Effector memory CD8-positive, alpha-beta T cell (primary cell): ENCODE data around the gene SEC14L3.
A peak's percentile ranks its signal among the peaks of the same experiment; 100 is the strongest.
"Not testable (repeated sequence)": the region's sequence is repeated elsewhere in the genome, so short reads cannot be mapped to it uniquely, and the experiment has no call there.

Experiments used
- ATAC-seq: fragments of 150-1000 bp; cut with Tn5 transposase; replicated peaks from 2 replicates; pipeline ENCODE4 v1.10.0; 2021; ENCODE audit warnings: mild to moderate bottlenecking, moderate library complexity
- DNase-seq, 3 experiments: peaks; one replicate each; pipeline ENCODE4 v3.0.0; 2021
- H3K27ac Mint-ChIP-seq, 2 donors: one replicate each; pipeline ENCODE4 v1.8.0; 2022; ENCODE audit warnings: mild to moderate bottlenecking in 2 of 2, mixed read lengths in 2 of 2, moderate library complexity in 2 of 2
- H3K27me3 Mint-ChIP-seq, 2 donors: one replicate each; pipeline ENCODE4 v1.8.0; 2022; ENCODE audit warnings: mixed read lengths in 2 of 2
- H3K36me3 Mint-ChIP-seq: one replicate; pipeline ENCODE4 v1.8.0; 2022; ENCODE audit warnings: mild to moderate bottlenecking, moderate library complexity, mixed read lengths; ENCODE audit not compliant: insufficient read depth
- H3K4me1 Mint-ChIP-seq, 2 donors: one replicate each; pipeline ENCODE4 v1.8.0; 2022; ENCODE audit warnings: low read depth in 2 of 2, mixed read lengths in 2 of 2
- H3K4me3 Mint-ChIP-seq, 2 donors: one replicate each; pipeline ENCODE4 v1.8.0; 2022; ENCODE audit warnings: mild to moderate bottlenecking in 2 of 2, mixed read lengths in 2 of 2, moderate library complexity in 2 of 2
- H3K9me3 Mint-ChIP-seq, 2 donors: one replicate each; pipeline ENCODE4 v1.8.0; 2022; ENCODE audit warnings: mixed read lengths in 2 of 2

Gene SEC14L3

DNA sequence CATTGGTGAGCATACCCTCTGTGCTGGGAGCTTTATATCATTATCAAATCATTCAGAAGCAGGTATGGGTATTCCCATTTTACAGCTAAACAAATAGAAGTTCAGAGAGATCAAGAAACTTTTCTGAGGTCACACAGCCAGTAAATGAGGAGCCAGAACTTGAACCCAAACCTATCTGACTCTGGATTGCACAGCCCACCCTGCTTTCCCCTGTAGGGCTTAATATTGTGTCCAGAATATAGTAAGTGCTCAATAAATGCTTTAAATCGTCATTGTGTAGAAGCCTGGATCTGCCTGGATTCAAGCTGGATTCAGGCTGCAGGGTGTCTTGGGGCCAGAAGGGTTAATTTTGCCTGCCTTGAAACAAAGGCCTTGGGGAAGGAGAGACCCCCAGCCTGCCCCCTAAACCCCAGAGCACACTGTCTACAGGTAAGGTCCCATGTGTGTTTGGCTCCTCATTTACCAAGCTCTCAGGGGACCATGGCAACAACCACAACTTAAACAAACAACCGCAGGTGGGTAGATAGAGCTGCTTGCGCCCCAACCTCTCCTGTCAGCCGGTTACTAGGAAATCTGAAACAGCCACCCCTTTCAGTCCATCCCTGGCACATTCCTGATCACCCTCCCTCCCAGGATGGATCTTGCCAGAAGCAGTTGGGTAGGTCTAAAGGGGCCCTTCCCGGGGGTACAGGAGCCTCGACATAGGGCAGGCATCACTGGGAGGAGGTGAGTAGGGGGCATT is 3.0 kb upstream of the SEC14L3 start:
- peaks cover 7 to 59% of the 10 kb centered on the region in 2 donors for H3K27me3 Mint-ChIP-seq
- DNase-seq = peak; percentile 13 to 19 (median 15)
- peak overlapping the region; percentile 13 to 75 for H3K27ac Mint-ChIP-seq
- H3K9me3 Mint-ChIP-seq = no peaks in the 10 kb centered on the region
- no peak overlapping the region for H3K4me3 Mint-ChIP-seq
- no peaks in the 10 kb centered on the region for H3K36me3 Mint-ChIP-seq
- peak; percentile 87 for ATAC-seq
- peaks cover 15 to 16% of the 10 kb centered on the region in 2 donors for H3K4me1 Mint-ChIP-seq

DNA sequence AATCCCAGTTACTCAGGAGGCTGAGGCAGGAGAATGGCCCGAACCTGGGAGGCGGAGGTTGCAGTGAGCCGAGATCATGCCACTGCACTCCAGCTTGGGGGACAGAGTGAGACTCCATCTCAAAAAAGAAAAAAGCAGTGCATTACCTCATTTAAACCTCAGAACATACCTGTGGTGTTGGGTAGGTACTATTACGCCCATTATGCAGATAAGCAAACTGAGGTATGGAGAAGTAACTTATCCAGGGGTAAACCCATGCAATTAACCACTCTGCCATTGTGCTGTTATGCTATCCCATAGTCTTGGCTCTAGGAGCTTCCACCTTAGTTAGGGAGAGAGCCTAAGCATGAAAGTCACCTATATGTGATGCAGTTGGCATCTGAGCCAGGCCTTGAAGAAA is 2.3 kb upstream of the SEC14L3 start:
- no peak for ATAC-seq
- Mint-ChIP-seq H3K9me3 (no peaks in the 10 kb centered on the region), H3K27ac (peak overlapping the region in 1 of 2 donors; percentile 39), H3K4me1 (peaks cover 16 to 17% of the 10 kb centered on the region in 2 donors), H3K36me3 (no peaks in the 10 kb centered on the region), H3K4me3 (no peak overlapping the region), H3K27me3 (peaks cover 7 to 62% of the 10 kb centered on the region in 2 donors)
- no peak for DNase-seq

DNA sequence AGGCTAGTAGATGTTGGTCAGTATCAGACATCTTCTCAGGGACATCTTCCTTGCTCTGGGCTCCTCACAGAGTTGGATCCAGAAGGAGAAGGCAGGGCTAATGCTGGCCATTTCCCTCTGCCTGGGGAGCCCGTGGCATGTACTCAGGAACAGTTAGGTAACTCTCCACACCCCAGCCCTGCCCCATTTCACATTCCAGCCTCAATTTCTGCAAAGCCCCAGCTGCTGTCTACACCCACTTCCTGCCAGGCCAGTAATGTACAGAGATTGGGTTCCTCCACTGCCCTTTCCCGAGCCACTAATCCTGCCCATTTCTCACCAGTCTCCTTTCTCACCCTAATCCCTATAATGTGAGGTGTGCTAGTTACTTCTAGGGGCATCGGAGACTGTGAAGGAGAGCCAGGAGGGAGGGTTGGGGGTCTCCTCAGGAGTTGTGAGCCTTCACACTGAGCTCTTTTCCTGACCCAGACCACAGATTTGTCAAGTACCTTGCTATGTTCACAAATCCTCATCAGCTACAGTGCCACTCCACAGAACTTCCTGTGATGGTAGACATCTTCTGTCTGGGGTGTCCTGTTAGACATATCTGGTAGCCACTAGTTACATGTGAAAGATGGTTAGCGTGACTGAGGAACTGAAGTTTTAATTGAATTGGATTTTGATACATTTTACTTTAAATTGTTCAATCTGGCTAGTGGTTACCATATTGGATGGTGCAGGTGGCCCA is 1.3 kb upstream of the SEC14L3 start:
- peaks cover 7 to 65% of the 10 kb centered on the region in 2 donors for H3K27me3 Mint-ChIP-seq

GRCh38 chr22:30470655-30471054 is 1.2 kb downstream of the SEC14L3 start:
- Mint-ChIP-seq H3K4me1 (peaks cover 16 to 17% of the 10 kb centered on the region in 2 donors), H3K27me3 (peaks cover 11 to 65% of the 10 kb centered on the region in 2 donors), H3K9me3 (no peaks in the 10 kb centered on the region), H3K27ac (no peak overlapping the region), H3K4me3 (no peak overlapping the region), H3K36me3 (no peaks in the 10 kb centered on the region)
- ATAC-seq (no peak), DNase-seq (no peak)

More for the DNA sequence above, 1.3 kb upstream of the SEC14L3 start:
- no peaks in the 10 kb centered on the region for H3K9me3 Mint-ChIP-seq
- H3K36me3 Mint-ChIP-seq = no peaks in the 10 kb centered on the region
- H3K27ac Mint-ChIP-seq = peak overlapping the region; percentile 39 to 49
- DNase-seq = no peak
- H3K4me3 Mint-ChIP-seq = no peak overlapping the region
- ATAC-seq = peak; percentile 73
- H3K4me1 Mint-ChIP-seq = peaks cover 16 to 17% of the 10 kb centered on the region in 2 donors

DNA sequence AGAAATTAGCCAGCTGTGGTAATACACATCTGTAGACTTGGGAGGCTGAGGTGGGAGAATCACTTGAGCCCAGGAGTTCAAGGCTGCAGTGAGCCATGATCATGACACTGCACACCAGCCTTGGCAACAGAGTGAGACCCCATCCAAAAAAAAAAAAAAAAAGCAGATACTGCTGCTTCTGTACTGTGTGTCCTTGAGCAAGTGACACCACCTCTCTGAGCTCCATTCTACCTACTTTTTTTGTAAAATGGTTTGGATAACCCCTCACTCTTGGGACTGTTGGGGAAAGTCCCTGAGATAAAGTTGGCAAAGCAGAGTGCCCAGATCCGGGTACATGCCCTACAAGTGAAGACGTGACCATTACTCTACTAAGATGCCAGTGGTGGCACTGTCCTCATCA is 2.7 kb downstream of the SEC14L3 start:
- peaks cover 22 to 71% of the 10 kb centered on the region in 2 donors for H3K27me3 Mint-ChIP-seq
- H3K4me1 Mint-ChIP-seq = peaks cover 11% of the 10 kb centered on the region in 2 donors
- ATAC-seq (no peak), DNase-seq (no peak)
- no peak overlapping the region for H3K4me3 Mint-ChIP-seq
- H3K27ac Mint-ChIP-seq = no peak overlapping the region
- peaks cover 0 to 6% of the 10 kb centered on the region in 2 donors for H3K9me3 Mint-ChIP-seq
- no peaks in the 10 kb centered on the region for H3K36me3 Mint-ChIP-seq

- H3K36me3 Mint-ChIP-seq, ATAC-seq, H3K9me3 Mint-ChIP-seq, H3K27ac Mint-ChIP-seq, H3K4me3 Mint-ChIP-seq, H3K4me1 Mint-ChIP-seq, DNase-seq: not testable (repeated sequence)
- peaks cover 42 to 75% of the 10 kb centered on the region in 2 donors for H3K27me3 Mint-ChIP-seq
Observed at GRCh38 chr22:30460555-30460954, 11.3 kb downstream of the SEC14L3 start.

DNA sequence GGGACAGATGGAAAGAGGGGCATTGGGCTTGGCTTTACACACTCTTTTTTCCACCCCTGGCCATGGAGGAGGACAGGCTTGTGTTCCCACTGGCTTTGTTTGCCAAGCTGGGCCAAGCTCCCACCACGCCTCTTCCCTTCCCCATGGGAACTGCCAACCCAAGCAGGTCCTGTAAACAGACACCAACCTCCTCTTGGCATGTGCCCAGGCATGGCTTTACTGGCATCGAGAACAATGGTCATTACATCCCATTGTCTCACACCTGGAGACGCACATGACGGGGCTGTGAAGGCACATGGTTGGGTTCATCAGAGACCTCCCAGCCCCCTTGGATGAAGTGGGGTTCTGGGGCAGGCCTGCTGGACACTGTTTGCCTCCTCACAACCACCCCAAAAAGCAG is 11.7 kb downstream of the SEC14L3 start:
- peaks cover 40 to 74% of the 10 kb centered on the region in 2 donors for H3K27me3 Mint-ChIP-seq
- DNase-seq (no peak), ATAC-seq (no peak)
- peaks cover 2% of the 10 kb centered on the region for H3K36me3 Mint-ChIP-seq
- no peaks in the 10 kb centered on the region for H3K4me1 Mint-ChIP-seq
- H3K9me3 Mint-ChIP-seq = peaks cover 0 to 5% of the 10 kb centered on the region in 2 donors
- no peak overlapping the region for H3K4me3 Mint-ChIP-seq
- H3K27ac Mint-ChIP-seq = no peak overlapping the region

- ATAC-seq (peak; percentile 51), DNase-seq (no peak)
- peaks cover 35 to 66% of the 10 kb centered on the region in 2 donors for H3K27me3 Mint-ChIP-seq
- H3K27ac Mint-ChIP-seq = no peak overlapping the region
- H3K9me3 Mint-ChIP-seq = no peaks in the 10 kb centered on the region
- peaks cover 2% of the 10 kb centered on the region for H3K36me3 Mint-ChIP-seq
- H3K4me1 Mint-ChIP-seq = no peaks in the 10 kb centered on the region
- no peak overlapping the region for H3K4me3 Mint-ChIP-seq
Observed at GRCh38 chr22:30459181-30460052, 12.4 kb downstream of the SEC14L3 start.

GRCh38 chr22:30457981-30458380 is 13.8 kb downstream of the SEC14L3 start:
- H3K27me3 Mint-ChIP-seq = peaks cover 41 to 58% of the 10 kb centered on the region in 2 donors
- peaks cover 2% of the 10 kb centered on the region for H3K36me3 Mint-ChIP-seq
- H3K4me1 Mint-ChIP-seq = no peaks in the 10 kb centered on the region
- H3K4me3 Mint-ChIP-seq = no peak overlapping the region
- ATAC-seq = no peak
- H3K27ac Mint-ChIP-seq = no peak overlapping the region
- DNase-seq = no peak
- H3K9me3 Mint-ChIP-seq = no peaks in the 10 kb centered on the region

- no peaks in the 10 kb centered on the region for H3K9me3 Mint-ChIP-seq
- peaks cover 53 to 70% of the 10 kb centered on the region in 2 donors for H3K27me3 Mint-ChIP-seq
- DNase-seq = no peak
- no peak overlapping the region for H3K4me3 Mint-ChIP-seq
- no peaks in the 10 kb centered on the region for H3K4me1 Mint-ChIP-seq
- no peak for ATAC-seq
- no peak overlapping the region for H3K27ac Mint-ChIP-seq
- peaks cover 2% of the 10 kb centered on the region for H3K36me3 Mint-ChIP-seq
Observed at GRCh38 chr22:30455075-30455840, 16.6 kb downstream of the SEC14L3 start.

GRCh38 chr22:30453731-30454510 is 17.9 kb downstream of the SEC14L3 start:
- peak; percentile 35 for ATAC-seq
- no peak overlapping the region for H3K27ac Mint-ChIP-seq

GRCh38 chr22:30452861-30453260 is 19.0 kb downstream of the SEC14L3 start:
- H3K9me3 Mint-ChIP-seq = no peaks in the 10 kb centered on the region
- H3K4me3 Mint-ChIP-seq = no peak overlapping the region
- H3K4me1 Mint-ChIP-seq = no peaks in the 10 kb centered on the region
- H3K27me3 Mint-ChIP-seq = peaks cover 53 to 67% of the 10 kb centered on the region in 2 donors
- H3K27ac Mint-ChIP-seq = no peak overlapping the region
- no peak for DNase-seq
- ATAC-seq = no peak
- peaks cover 2% of the 10 kb centered on the region for H3K36me3 Mint-ChIP-seq

More at GRCh38 chr22:30453731-30454510, 17.9 kb downstream of the SEC14L3 start:
- peaks cover 2% of the 10 kb centered on the region for H3K36me3 Mint-ChIP-seq
- no peaks in the 10 kb centered on the region for H3K9me3 Mint-ChIP-seq
- no peak overlapping the region for H3K4me3 Mint-ChIP-seq
- H3K4me1 Mint-ChIP-seq = no peaks in the 10 kb centered on the region
- DNase-seq = no peak
- H3K27me3 Mint-ChIP-seq = peaks cover 46 to 62% of the 10 kb centered on the region in 2 donors
